Natural killer cell (primary cell): Measurements from ENCODE around the gene MRPL33. TPM values are rescaled to one million over a fixed set of nuclear protein-coding genes. Genes with fewer than 3 reads are reported as not detected.
A peak's percentile ranks its signal among the peaks of the same experiment; 100 is the strongest.

Experiments used
- ATAC-seq, 3 donors: fragments of 150-1000 bp in 2 of 3; fragments of 200-7000 bp in 1 of 3; cut with Tn5 transposase; 1 replicate in 1 of 3; 2 replicates in 2 of 3; pipeline ENCODE4 v1.10.0; 2021; ENCODE audit warnings: mild to moderate bottlenecking in 2 of 3, moderate library complexity in 2 of 3
- DNase-seq, 2 donors: peaks; one replicate each; pipeline versions ENCODE4 v3.0.0 to v3.0.0-alpha.2; 2013 to 2021; ENCODE audit warnings: mixed read lengths in 1 of 2
- H3K27ac ChIP-seq: one replicate; pipeline ENCODE4 v1.5.1; 2013; ENCODE audit warnings: mild to moderate bottlenecking, low read length
- H3K27me3 ChIP-seq: one replicate; pipeline ENCODE4 v1.6.1; 2013; ENCODE audit warnings: low read length; ENCODE audit not compliant: control insufficient read depth, insufficient read depth
- H3K36me3 ChIP-seq: one replicate; pipeline ENCODE4 v1.6.1; 2013; ENCODE audit warnings: low read length; ENCODE audit not compliant: control insufficient read depth, insufficient read depth
- H3K4me1 ChIP-seq: one replicate; pipeline ENCODE4 v1.6.1; 2013; ENCODE audit warnings: low read length; ENCODE audit not compliant: control insufficient read depth, insufficient read depth
- H3K4me3 ChIP-seq: one replicate; pipeline ENCODE4 v1.5.1; 2013; ENCODE audit warnings: low read length
- H3K9me3 ChIP-seq: one replicate; pipeline ENCODE4 v1.6.1; 2013; ENCODE audit warnings: low read length; ENCODE audit not compliant: control insufficient read depth, insufficient read depth
- H3K27ac Mint-ChIP-seq, 2 donors: one replicate each; pipeline ENCODE4 v1.8.0; 2022; ENCODE audit warnings: mild to moderate bottlenecking in 2 of 2, mixed read lengths in 2 of 2, moderate library complexity in 1 of 2
- H3K27me3 Mint-ChIP-seq, 2 donors: one replicate each; pipeline ENCODE4 v1.8.0; 2022; ENCODE audit warnings: low read depth in 2 of 2, mixed read lengths in 2 of 2
- H3K36me3 Mint-ChIP-seq: one replicate; pipeline ENCODE4 v1.8.0; 2022; ENCODE audit warnings: mixed read lengths
- H3K4me1 Mint-ChIP-seq, 2 donors: one replicate each; pipeline ENCODE4 v1.8.0; 2022; ENCODE audit warnings: mixed read lengths in 2 of 2
- H3K4me3 Mint-ChIP-seq: one replicate; pipeline ENCODE4 v1.8.0; 2022; ENCODE audit warnings: mild to moderate bottlenecking, moderate library complexity, mixed read lengths
- H3K9me3 Mint-ChIP-seq, 2 donors: one replicate each; pipeline ENCODE4 v1.8.0; 2022; ENCODE audit warnings: mixed read lengths in 2 of 2
- WGBS: methylation state at CpG from one replicate; pipeline ENCODE4 v1.1.7; 2013; ENCODE audit warnings: missing lambda C conversion rate; ENCODE audit not compliant: insufficient coverage; 5-methylcytosine and 5-hydroxymethylcytosine counted together
- intact Hi-C: fragments of 100-400 bp; cut with micrococcal nuclease; formaldehyde crosslinking; loops from one replicate; pipeline ENCODE4 v1.14.2; 2022
- total RNA-seq, 4 donors: library from RNA; stranded (reverse); fragments of 120-200 nt in 1 of 4; gene quantifications; one replicate each; pipeline versions ENCODE4 v1.2.3 to v1.2.4, GENCODE V29; 2013 to 2022
- TF ChIP-seq, protein P1 (sequence below): fragments of 200-600 bp; IDR thresholded peaks from one replicate; pipeline ENCODE4 v1.8.0; 2022; ENCODE audit warnings: antibody characterized with exemption

The MRPL33 gene
- total RNA-seq, 3 donors from 2014 or later (not counting 1 experiment from before 2014, with no cell fraction given): 21.5 to 28.5 (median 27.3) TPM

DNA sequence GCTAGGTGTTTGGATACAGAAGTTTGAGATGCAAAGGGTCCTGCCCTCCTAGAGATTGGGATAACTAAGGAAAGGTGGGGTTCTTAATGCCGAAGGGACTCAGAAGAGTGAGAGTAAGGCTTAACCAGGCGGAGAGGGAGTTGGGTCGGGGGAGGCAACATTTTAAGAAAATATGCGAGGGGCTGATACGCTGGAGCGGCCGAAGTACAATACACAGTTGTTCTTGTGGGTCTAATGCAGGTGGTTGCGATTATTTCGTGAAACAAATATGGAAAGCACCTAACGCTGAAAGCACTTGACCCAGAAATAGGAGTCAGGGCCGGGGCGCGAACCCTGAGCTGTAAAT is 344 bp upstream of the MRPL33 start:
- TF ChIP-seq, protein P1, sequence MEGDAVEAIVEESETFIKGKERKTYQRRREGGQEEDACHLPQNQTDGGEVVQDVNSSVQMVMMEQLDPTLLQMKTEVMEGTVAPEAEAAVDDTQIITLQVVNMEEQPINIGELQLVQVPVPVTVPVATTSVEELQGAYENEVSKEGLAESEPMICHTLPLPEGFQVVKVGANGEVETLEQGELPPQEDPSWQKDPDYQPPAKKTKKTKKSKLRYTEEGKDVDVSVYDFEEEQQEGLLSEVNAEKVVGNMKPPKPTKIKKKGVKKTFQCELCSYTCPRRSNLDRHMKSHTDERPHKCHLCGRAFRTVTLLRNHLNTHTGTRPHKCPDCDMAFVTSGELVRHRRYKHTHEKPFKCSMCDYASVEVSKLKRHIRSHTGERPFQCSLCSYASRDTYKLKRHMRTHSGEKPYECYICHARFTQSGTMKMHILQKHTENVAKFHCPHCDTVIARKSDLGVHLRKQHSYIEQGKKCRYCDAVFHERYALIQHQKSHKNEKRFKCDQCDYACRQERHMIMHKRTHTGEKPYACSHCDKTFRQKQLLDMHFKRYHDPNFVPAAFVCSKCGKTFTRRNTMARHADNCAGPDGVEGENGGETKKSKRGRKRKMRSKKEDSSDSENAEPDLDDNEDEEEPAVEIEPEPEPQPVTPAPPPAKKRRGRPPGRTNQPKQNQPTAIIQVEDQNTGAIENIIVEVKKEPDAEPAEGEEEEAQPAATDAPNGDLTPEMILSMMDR: no peak
- H3K4me1 Mint-ChIP-seq: peaks cover 42 to 45% of the 10 kb centered on the region in 2 donors
- no peaks in the 10 kb centered on the region for H3K9me3 ChIP-seq
- H3K27me3 ChIP-seq: no peaks in the 10 kb centered on the region
- peak overlapping the region; percentile 83 for H3K27ac ChIP-seq
- H3K4me1 ChIP-seq: peaks cover 12% of the 10 kb centered on the region
- H3K27me3 Mint-ChIP-seq: peaks cover 0 to 12% of the 10 kb centered on the region in 2 donors
- H3K9me3 Mint-ChIP-seq: no peaks in the 10 kb centered on the region
- ATAC-seq (peak; percentile 26 to 39 (median 30)), DNase-seq (no peak)
- peak overlapping the region; percentile 97 to 99 for H3K27ac Mint-ChIP-seq
- H3K4me3 ChIP-seq: peak overlapping the region; percentile 86
- no peaks in the 10 kb centered on the region for H3K36me3 Mint-ChIP-seq
- 14% methylated on average over 13 of the region's 13 CpGs for WGBS
- H3K36me3 ChIP-seq: peaks cover 7% of the 10 kb centered on the region
- H3K4me3 Mint-ChIP-seq: peak overlapping the region; percentile 99
- intact Hi-C loops: loop anchor here (1.0 kb wide), 1 partner anchor 120 kb away; no protein-coding TSS in a partner anchor

DNA sequence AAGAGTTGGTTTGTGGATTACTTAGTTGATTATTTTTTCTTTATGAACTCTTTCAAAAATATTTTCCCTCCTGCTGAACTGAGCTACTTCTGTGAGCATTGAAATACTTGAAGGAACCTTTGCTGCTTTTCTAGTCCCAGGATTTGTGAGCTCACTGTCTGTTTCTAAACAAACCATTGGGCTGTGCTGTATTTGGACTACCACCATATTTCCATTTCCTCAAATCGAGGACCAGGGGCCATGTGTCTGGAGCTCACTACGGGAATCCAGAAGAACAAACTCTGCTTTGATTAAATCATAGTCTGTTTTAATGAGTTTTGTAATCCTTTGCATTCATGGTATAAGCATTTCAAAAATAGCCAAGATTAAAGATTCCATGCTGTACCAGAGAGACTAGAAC is 1.3 kb downstream of the MRPL33 start:
- Histone ChIP-seq H3K4me1 (peaks cover 11% of the 10 kb centered on the region), H3K4me3 (no peak overlapping the region), H3K27me3 (no peaks in the 10 kb centered on the region), H3K27ac (no peak overlapping the region), H3K36me3 (peaks cover 7% of the 10 kb centered on the region), H3K9me3 (no peaks in the 10 kb centered on the region)
- H3K4me1 Mint-ChIP-seq: peaks cover 46 to 48% of the 10 kb centered on the region in 2 donors
- peak overlapping the region; percentile 43 for H3K4me3 Mint-ChIP-seq
- H3K27ac Mint-ChIP-seq: peak overlapping the region; percentile 5 to 97
- ATAC-seq (no peak), DNase-seq (no peak)
- H3K36me3 Mint-ChIP-seq: no peaks in the 10 kb centered on the region
- intact Hi-C loops: no loop called here
- H3K9me3 Mint-ChIP-seq: no peaks in the 10 kb centered on the region
- H3K27me3 Mint-ChIP-seq: peaks cover 0 to 8% of the 10 kb centered on the region in 2 donors
- 75% methylated on average over 2 of the region's 2 CpGs for WGBS
- TF ChIP-seq, protein P1: no peak

DNA sequence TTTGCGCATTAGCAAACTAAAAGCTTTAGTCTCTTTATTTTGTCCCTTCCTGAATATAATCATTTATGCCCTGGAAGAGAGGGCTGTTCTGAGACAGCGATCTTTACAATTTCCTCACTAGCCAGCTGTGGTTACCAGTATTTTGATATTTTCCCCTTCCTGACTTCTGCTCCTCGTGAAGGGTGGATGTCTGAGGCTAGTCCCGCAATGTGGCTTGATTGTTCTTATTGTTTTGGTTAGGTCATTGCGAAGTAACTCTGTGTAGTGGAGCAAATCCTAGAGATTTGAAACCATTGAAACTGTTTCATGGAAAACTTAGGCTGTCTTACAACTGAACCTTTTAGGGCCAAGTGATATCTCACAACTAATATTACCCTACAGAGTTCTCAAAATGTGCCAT is 2.4 kb downstream of the MRPL33 start:
- H3K27me3 Mint-ChIP-seq: peaks cover 0 to 4% of the 10 kb centered on the region in 2 donors
- Histone ChIP-seq H3K4me3 (no peak overlapping the region), H3K27ac (no peak overlapping the region), H3K9me3 (no peaks in the 10 kb centered on the region), H3K36me3 (peaks cover 10% of the 10 kb centered on the region), H3K4me1 (peaks cover 11% of the 10 kb centered on the region), H3K27me3 (no peaks in the 10 kb centered on the region)
- intact Hi-C loops: no loop called here
- no peaks in the 10 kb centered on the region for H3K36me3 Mint-ChIP-seq
- H3K4me1 Mint-ChIP-seq: peaks cover 53 to 55% of the 10 kb centered on the region in 2 donors
- TF ChIP-seq, protein P1: no peak
- H3K4me3 Mint-ChIP-seq: no peak overlapping the region
- H3K27ac Mint-ChIP-seq: no peak overlapping the region
- no peak for DNase-seq
- no peaks in the 10 kb centered on the region for H3K9me3 Mint-ChIP-seq
- ATAC-seq: no peak
- 75% methylated on average over 4 of the region's 5 CpGs for WGBS

DNA sequence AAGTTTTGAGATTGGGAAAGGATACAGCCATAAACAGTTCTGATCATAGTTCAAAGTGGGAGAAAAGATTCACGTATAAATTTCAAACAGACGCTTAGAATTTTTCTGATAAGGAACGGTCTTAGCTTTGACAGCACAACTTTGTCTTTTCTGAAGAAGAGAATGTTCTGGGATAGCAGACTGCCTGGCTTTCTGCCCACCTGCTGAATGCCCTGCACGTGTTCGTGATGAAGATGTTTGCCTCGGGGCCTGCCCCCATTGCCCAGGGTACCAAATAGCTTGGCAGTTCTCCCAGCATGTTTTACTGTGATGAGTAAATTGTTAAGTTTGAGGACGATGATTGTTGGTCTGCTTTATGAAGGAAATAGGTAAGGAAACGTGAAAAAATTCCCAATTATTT is 4.6 kb downstream of the MRPL33 start:
- no peaks in the 10 kb centered on the region for H3K36me3 Mint-ChIP-seq
- Histone ChIP-seq H3K4me3 (no peak overlapping the region), H3K27me3 (no peaks in the 10 kb centered on the region), H3K27ac (no peak overlapping the region), H3K4me1 (peaks cover 8% of the 10 kb centered on the region), H3K36me3 (peaks cover 20% of the 10 kb centered on the region), H3K9me3 (no peaks in the 10 kb centered on the region)
- no peak for ATAC-seq
- H3K27me3 Mint-ChIP-seq: no peaks in the 10 kb centered on the region
- peaks cover 53 to 57% of the 10 kb centered on the region in 2 donors for H3K4me1 Mint-ChIP-seq
- TF ChIP-seq, protein P1: no peak
- no peak overlapping the region for H3K4me3 Mint-ChIP-seq
- H3K27ac Mint-ChIP-seq: no peak overlapping the region
- H3K9me3 Mint-ChIP-seq: no peaks in the 10 kb centered on the region
- intact Hi-C loops: no loop called here
- no peak for DNase-seq
- 97% methylated on average over 8 of the region's 8 CpGs for WGBS
